Limb (tissue), 2 donors: ENCODE results near the gene MRPS11.
A peak's percentile ranks its signal among the peaks of the same experiment; 100 is the strongest.
"Not testable (repeated sequence)": the region's sequence is repeated elsewhere in the genome, so short reads cannot be mapped to it uniquely, and the experiment has no call there.

Source experiments
- DNase-seq, 2 donors: peaks; one replicate each; pipeline ENCODE4 v3.0.0-alpha.2; 2016; ENCODE audit errors: extremely low spot score in 2 of 2

MRPS11 gene

DNA sequence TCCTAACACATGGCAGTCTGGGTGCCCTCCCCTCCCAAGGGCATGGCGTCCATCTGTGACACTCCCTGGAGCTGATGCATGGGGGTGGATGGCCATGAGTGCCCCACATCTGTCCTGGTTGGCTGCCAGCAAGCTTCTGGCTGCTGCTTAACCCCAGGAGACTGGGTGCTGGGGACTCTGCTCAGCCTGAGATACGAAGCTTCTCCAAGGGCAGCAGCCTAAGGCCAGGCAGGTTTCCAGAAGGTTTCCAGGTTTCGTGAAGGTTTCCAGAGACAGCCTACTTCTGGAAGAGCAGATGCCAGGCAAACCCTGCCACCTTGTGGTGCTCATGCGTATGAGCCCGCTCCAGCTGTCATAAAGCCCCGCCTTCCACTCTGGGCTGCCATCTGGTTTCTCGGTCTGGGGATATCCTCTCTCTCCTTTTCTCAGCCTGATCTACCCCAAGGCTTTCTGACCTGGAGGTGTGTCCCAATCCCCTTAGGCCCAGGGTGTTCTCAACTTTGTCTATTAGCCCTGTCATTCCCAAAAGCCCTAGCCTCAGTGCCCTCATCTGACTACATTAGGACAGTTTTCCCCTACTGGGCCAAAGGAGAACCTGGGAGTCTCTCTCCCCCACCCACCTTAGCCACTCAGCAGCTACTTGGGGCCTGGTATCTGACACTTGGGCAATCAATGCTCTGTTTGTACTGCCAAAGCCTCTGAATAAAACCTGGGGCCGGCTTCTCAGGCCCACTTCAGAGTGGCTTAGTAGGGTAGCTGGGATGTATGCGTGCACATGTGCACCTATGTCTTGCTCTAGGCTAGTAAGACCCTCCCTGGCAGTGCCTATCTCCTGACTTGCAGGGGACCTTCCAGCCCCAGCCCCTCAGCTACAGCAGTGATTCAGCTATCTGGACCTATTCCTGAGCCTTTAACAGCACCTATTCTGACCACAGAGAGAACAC, 12.4 kb upstream of the MRPS11 start:
- DNase-seq, result peak; percentile 73 to 74

GRCh38 chr15:88456733-88457132, 10.8 kb upstream of the MRPS11 start:
- DNase-seq, result no peak

DNA sequence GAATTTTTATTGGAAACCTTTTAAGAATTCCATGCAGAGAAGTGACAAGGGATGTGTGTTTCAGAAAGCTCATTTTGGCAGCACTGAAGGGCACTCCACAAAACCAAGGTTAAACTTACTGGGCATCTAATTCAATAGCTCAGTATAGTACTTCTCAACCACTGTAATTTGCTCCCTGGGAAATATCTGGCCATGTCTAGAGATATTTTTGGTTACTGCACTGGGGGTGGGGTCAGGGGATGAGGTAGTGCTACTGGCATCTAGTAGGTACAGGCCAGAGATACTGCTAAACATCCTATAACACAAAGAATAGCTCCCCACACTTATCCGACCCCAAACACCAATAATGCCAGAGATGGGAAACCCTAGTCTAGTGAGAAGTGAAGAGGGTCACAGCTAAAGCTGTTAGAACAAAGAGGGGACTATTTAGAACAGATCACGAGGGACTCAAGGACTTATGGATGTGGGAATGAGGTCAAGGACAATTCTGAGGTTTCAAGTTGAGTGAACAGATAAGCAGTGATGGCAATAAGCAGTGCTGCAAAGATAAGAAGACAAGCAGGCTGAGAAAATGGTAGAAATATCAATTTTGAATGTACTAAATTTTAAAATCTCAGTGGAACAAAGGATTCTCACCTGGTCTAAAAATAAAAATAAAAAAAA, 3.5 kb upstream of the MRPS11 start:
- DNase-seq, result no peak

- DNase-seq, result no peak
Observed at GRCh38 chr15:88465633-88466224, 1.8 kb upstream of the MRPS11 start.

- DNase-seq, result no peak
Observed at GRCh38 chr15:88467935-88468528, 524 bp downstream of the MRPS11 start.

GRCh38 chr15:88468721-88469120, 1.2 kb downstream of the MRPS11 start:
- not testable (repeated sequence) for DNase-seq

DNA sequence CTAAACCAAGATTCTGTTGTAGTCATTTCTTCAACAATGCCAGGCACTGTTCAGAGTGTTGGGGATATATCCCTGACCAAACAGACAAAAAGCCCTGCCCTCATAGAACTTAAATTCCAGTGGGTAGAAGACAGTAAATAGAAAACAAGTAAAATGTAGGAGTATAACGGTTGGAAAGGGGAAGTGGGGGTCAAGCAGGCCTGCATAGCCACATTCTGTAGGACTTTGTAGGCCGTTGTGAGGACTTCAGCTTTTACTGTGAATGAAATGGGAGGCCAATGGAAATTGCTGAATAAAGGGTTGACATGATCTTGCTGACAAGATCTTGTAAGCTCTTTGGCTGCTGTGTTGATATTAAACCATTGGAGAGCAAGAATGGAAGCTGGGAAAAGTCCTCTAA, 1.8 kb downstream of the MRPS11 start:
- DNase-seq, result no peak

GRCh38 chr15:88470625-88471372, 3.3 kb downstream of the MRPS11 start:
- no peak for DNase-seq

DNA sequence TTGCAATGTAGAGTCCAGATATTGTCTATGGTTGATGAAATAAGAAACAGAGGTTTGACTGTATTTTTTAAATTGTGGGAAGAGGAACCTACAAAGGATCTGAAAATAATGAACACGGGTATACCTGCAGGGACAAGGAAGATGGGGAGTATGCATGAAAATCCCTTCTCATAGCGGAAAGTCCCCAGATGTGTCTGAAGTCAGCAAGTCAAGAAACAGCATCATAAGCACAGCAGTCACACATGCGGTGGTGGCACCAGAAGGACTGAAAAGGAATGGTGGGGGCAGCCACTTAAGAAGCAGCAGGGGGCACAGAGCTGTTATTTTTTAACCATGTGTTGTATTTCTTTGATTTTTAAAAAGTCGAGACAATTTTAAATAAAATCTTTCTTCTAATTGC, 4.7 kb downstream of the MRPS11 start:
- DNase-seq, result no peak

GRCh38 chr15:88473661-88474293, 6.3 kb downstream of the MRPS11 start:
- DNase-seq, result not testable (repeated sequence)

- DNase-seq, result peak in 1 of 2 donors; percentile 31
Observed at GRCh38 chr15:88476635-88477060, 9.1 kb downstream of the MRPS11 start.

DNA sequence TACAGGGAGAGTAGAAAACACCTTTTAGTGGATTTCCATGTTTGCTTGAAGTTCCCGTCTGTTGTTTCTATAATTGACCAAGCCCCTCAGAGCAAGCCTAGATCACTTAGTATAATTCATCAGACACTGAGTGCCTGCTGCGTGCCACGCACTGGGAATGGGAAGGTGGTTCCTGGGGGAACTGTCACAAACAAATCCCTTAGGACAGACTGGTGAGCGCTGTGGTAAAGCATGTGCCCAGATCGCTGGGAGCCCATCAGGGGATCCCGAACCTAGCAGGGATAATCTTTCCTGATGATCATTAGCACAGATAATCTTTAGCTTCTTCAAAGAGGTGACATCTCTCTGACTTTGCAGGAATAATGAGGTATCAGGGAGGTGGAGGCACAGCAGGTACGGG, 9.6 kb downstream of the MRPS11 start:
- DNase-seq, result no peak

DNA sequence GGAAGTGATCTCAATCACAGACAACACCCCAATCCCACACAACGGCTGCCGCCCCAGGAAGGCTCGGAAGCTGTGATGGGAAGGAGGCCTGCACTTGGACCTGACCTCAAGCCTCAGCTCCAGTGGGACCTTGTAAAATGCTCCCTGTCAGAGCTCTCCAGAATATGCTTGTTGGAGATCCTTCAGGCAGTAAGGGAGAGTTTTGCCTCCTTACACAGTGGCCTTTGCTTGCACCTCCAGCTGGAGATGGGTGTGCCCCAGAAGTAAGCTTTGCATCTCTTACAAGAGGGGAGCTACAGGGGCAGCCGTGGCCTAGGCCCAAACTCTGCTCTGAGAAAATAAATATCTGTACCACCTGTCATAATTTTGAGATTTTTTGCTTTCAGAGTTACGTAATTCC, 10.4 kb downstream of the MRPS11 start:
- DNase-seq, result no peak

- DNase-seq, result no peak
Observed at GRCh38 chr15:88479169-88479568, 11.7 kb downstream of the MRPS11 start.

GRCh38 chr15:88480981-88481380, 13.5 kb downstream of the MRPS11 start:
- no peak for DNase-seq

- no peak for DNase-seq
Observed at GRCh38 chr15:88482263-88482662, 14.8 kb downstream of the MRPS11 start.

DNA sequence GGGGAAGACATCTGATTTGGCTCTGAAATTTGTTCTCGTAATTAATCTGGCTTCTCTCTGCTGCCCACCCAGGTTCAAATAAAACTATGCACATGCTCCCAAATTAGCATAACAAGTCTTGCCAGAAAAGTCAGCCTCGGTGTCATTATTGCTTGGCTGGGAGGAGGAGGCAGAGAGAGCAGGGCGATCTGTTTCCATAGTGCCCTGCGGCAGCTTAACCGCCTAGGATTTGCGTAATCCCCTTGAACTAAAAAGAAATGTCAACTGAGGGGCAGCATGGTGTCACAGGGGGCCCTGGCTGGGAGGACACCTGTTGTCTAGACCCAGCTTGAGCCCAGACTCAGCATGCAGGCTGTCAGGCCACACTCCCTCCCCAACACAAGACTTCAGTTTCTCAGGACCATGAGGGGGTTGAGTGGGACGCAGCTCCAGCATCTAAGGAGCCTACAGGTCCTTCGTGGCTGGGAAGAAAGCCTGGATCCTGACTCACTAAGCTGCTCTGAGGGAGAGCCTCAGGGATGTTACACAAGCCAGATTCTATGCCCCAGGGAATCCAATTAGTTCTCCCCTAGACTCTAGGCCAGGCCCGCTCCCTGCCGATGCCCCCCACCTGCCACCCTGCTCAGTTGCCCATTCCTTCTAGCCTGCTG, 17.3 kb downstream of the MRPS11 start:
- DNase-seq, result peak; percentile 49 to 64

DNA sequence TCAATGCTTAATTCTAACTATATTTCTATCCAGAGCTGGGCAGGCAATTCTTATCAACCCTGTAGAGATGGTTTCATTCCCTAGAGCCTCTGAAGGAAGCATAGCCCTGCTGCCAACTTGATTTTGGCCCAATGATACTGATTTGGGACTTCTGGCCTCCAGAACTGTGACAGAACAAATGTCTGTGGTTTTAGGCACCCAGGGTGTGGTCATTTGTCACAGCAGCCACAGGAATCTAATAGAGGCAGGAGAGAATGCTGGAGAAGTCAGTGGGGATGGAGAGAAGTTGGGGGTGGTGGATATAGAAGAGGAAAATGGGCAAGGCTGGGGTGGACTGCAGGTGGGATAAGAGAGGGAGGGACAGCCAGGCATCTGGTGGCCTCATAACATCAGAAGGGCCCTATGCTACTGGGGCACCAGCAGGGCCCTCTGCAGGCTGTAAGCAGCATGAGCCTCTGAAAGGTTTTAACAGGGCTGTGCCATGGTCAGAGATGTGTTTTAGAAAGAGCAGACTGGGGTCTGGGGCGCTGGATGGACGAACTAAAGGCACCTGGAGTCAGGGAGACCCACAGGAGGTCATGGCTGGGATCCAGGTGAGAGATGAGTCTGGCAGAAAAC, 19.8 kb downstream of the MRPS11 start:
- DNase-seq, result no peak

DNA sequence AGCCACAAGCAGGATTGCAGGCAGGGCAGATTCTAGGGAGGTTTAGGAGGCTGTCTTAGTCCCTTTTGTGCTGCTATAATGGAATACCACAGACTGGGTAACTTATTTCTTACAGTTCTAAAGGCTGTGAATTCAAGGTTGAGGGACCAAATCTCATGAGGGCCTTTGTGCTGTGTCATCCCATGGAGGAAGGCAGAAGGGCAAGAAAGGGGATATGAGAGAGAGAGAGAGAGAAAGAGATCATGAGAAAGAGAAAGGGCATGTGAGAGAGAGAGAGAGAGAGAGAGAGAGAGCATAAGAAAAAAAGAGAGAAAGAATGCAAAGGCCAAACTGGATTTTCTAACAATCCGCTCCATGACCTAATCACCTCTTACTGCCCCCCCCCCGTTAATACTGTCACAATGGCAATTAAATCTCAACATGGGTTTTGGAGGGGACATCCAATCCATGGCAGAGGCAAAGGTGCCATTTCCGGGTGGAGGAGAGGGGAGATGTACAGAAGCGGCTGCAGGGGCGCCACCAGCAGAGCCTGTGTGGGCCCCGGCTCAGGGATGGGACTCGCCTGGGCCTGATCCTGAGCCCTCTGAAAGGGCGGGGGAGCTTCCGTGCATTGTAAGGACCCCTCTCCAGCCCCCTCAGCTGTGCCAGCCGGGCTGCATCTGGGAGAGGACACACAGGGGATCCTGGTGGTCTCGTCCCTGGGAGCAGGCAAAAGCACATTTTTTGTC, 20.5 kb downstream of the MRPS11 start:
- no peak for DNase-seq
